Activated CD8-positive, alpha-beta memory T cell treated with anti-CD3 and anti-CD28 coated beads, Interleukin-2, amount 50 U/mL, for 1 hour (primary cell): ENCODE results near the gene SPAG5.

Source experiments
- DNase-seq: peaks from one replicate; pipeline ENCODE4 v3.0.0-alpha.2; 2020; ENCODE audit errors: extremely low read depth

SPAG5 gene

GRCh38 chr17:28547096-28547622, 51.7 kb downstream of the SPAG5 start:
- DNase-seq, result no peak

- DNase-seq, result no peak
Observed at GRCh38 chr17:28545787-28546415, 52.9 kb downstream of the SPAG5 start.

DNA sequence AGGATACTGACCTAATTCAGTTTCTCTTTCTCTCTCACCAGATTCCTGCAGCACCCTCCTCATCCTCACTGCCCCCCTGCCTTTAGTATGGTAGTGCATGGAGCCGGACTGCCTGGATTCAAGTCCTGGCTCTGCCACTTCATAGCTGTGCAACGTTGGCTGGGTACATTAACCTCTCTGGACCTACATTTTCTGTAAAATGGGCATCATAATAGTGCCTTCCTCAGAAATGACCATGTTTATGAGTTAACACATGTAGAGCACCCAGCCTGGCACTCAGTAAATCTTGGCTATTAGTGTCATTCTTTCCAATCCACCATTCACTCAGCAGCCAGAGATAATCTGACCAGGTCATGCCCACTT, 53.7 kb downstream of the SPAG5 start:
- DNase-seq, result no peak

- DNase-seq, result no peak
Observed at GRCh38 chr17:28544402-28545140, 54.3 kb downstream of the SPAG5 start.

- DNase-seq, result no peak
Observed at GRCh38 chr17:28541439-28541838, 57.4 kb downstream of the SPAG5 start.

DNA sequence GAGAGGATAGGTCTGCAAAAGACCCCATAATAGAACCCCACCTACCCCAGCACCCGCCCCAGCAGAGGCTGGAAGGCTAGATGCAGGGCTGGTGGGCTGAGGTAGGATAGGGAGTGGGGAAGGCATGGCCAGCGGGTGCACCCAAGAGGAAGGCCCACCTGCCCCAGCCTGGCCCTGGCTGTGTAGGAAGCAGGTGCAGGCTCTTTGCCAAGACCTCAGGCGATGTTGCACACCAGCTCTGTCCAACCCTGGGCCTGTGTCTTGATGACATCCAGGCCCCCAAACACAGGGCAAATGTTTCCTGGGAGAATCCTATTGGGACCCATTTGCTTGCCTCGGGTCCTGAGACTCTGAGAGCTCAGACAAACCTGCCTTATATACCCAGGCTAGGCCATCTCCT, 58.6 kb downstream of the SPAG5 start:
- no peak for DNase-seq

- DNase-seq, result no peak
Observed at GRCh38 chr17:28538296-28538895, 60.4 kb downstream of the SPAG5 start.

GRCh38 chr17:28537219-28537610, 61.6 kb downstream of the SPAG5 start:
- DNase-seq, result no peak

GRCh38 chr17:28536532-28537218, 62.1 kb downstream of the SPAG5 start:
- no peak for DNase-seq

DNA sequence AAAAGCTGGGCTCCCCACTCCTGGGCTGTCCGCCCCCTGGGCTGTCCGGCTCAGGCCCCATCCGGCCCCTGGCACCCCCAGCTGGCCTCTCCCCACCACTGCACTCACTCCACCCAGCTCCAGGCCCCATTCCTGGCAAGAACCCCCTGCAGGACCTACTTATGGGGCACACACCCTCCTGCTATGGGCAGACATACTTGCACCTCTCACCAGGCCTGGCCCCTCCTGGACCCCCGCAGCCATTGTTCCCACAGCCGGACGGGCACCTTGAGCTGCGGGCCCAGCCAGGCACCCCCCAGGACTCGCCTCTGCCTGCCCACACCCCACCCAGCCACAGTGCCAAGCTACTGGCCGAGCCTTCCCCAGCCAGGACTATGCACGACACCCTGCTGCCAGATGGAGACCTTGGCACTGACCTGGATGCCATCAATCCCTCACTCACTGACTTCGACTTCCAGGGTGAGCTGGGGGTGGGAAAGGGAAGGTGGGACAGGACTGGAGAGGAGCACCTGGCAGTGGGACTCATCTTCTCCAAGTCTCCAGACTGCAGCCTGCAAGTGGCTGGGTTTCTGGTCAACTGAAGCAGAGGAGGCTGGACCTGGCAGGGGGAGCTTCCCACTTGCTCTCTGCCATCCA, 64.0 kb downstream of the SPAG5 start:
- no peak for DNase-seq

- DNase-seq, result no peak
Observed at GRCh38 chr17:28533091-28533807, 65.6 kb downstream of the SPAG5 start.

DNA sequence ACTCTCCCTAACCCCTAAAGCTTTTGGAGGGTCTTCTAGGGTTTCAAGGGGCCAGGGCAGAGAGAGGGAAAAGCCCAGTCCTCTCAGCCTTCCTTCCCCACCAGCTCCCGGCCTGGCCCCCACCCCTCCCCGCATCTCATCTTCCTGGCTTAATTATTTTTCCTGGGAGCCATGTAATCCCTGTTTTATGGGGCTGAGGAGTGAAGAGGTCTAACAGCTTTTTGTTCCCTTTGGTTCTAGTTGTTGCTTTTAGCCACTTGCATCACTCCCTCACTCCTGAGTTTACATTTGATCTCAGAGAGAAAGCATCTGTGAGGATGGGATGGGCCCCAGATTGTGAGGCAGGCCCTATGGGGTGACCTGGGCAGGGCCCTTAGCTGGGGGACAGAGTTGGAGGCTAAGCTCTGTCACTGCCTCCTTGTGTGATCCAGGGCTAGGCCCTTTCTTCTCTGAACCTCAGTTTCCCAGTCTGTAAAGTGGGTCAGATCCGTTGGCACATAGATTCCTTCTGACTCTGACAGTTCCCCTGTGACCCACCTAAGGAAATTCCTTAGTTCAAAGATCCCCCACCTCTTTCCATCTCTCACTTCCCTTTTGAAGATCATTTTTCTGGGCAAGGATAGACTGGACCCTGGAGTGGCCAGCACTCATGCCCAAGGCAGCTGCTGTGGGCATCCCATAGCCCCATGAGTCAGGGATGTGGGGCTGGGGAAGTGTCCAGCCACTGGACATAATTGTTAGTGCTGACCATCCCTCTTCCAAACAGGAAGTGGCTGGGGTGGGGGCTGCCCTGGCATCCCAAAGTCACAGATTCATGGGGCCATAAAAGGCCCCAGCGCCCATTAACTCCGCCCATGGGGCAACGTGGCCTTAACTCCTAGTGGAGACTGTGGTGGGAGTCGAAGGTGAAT, 66.5 kb downstream of the SPAG5 start:
- DNase-seq, result no peak

- no peak for DNase-seq
Observed at GRCh38 chr17:28530926-28531325, 67.9 kb downstream of the SPAG5 start.

DNA sequence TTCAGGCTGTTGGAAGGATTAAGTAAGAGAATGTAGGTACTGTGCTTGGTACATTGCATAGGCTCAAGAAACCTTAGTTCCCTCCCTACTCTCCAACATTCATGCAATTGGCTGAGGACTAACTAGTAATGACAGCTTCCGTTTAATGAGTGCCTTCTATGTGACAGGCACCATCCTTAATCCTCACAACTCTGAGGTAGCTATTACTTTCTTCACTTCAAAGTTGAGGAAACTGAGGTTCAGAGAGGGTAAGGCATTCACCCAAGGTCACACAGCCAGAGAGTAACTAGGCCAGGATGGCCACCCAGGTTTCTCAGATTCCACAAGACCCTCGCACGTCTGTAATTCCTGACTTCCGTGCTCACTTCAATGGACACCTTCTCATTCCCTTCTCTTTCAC, 68.6 kb downstream of the SPAG5 start:
- DNase-seq, result no peak

GRCh38 chr17:28529013-28529400, 69.8 kb downstream of the SPAG5 start:
- no peak for DNase-seq

- no peak for DNase-seq
Observed at GRCh38 chr17:28528327-28529012, 70.4 kb downstream of the SPAG5 start.

- no peak for DNase-seq
Observed at GRCh38 chr17:28527859-28528258, 71.0 kb downstream of the SPAG5 start.
